Esophagus squamous epithelium (tissue), 4 donors: ENCODE measurements around the gene BHLHE41.

Experiments used
- CTCF ChIP-seq, 6 experiments: fragments of 450-650 bp in 4 of 6; fragments of 200-600 bp in 2 of 6; sonication (generic) in 2 of 6; IDR thresholded peaks; one replicate each; pipeline ENCODE4 v1.5.1; 2016 to 2019; ENCODE audit warnings: antibody characterized with exemption in 6 of 6, mild to moderate bottlenecking in 4 of 6, moderate library complexity in 4 of 6
- POLR2A ChIP-seq, 4 donors: fragments of 450-650 bp; IDR thresholded peaks; one replicate each; pipeline ENCODE4 v1.6.1; 2017; ENCODE audit warnings: antibody characterized with exemption in 4 of 4, mild to moderate bottlenecking in 4 of 4, moderate library complexity in 3 of 4

GRCh38 chr12:26091822-26092221 is 33.0 kb downstream of the BHLHE41 start:
- TF ChIP-seq CTCF (IDR thresholded peaks at IDR 0.05), result no peak
- TF ChIP-seq POLR2A (IDR thresholded peaks at IDR 0.05), result no peak
